Measurements from ENCODE around the gene CTPS1.

DNA sequence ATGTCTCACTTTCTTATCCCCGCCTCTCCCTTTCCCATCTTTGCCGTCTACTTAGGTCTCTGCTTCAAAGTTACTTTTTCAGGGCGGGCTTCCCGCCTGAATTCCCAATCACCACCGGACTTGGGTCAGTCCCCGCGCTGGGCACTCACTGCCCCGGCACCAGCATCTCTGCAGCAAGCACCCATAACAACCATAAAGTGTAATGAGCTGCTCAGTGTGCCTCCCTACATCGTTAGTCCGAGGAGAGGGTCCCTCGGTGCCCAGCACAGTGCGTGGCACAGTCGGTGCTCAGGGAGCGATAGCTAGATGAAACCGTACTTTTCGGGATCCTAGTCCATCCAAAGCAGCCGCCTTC, 633 bp upstream of the CTPS1 start:
- TF ChIP-seq EP300 (IDR thresholded peaks at IDR 0.05) = no peak
- TF ChIP-seq, protein P1, sequence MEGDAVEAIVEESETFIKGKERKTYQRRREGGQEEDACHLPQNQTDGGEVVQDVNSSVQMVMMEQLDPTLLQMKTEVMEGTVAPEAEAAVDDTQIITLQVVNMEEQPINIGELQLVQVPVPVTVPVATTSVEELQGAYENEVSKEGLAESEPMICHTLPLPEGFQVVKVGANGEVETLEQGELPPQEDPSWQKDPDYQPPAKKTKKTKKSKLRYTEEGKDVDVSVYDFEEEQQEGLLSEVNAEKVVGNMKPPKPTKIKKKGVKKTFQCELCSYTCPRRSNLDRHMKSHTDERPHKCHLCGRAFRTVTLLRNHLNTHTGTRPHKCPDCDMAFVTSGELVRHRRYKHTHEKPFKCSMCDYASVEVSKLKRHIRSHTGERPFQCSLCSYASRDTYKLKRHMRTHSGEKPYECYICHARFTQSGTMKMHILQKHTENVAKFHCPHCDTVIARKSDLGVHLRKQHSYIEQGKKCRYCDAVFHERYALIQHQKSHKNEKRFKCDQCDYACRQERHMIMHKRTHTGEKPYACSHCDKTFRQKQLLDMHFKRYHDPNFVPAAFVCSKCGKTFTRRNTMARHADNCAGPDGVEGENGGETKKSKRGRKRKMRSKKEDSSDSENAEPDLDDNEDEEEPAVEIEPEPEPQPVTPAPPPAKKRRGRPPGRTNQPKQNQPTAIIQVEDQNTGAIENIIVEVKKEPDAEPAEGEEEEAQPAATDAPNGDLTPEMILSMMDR (IDR thresholded peaks at IDR 0.05) = no peak
